ENCODE data around the gene CUL5. TPM values are rescaled to one million over a fixed set of nuclear protein-coding genes. Genes with fewer than 3 reads are reported as not detected.

Gene CUL5
- total and polyA plus RNA-seq, 2 of the 4 experiments (the other 2 are of a cell fraction), result 8.8 to 31.0 TPM

DNA sequence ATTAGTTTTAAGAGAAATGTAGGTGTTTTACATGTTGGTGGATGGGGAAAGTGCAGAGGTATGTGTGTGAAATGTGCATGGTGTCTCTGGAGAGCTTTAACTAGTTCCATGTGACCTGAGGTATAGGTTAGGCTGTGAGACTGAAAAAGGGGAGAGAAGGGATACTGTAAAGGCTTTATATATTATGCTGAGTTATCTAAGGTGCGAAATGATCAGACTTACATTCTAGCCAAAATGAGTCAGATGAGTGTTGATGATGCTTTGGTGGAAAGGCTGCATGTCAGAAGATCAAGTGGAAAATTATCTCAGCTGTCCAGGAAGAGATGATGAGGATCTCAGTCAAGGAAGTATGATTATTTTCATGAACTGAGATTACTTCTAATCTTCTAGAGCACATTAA is 128.5 kb downstream of the CUL5 start:
- H2AK5ac ChIP-seq (ENCODE audit: low read depth, low read length), result no peak overlapping the region
- BruUV-seq (replicated peaks), result no TSS peak
- no peaks in the 10 kb centered on the region for H3K4me1 ChIP-seq (ENCODE audit: control insufficient read depth, insufficient read depth, low read length)
- ATAC-seq (ENCODE audit: low read depth) (no peak), DNase-seq (no peak)
- no peak for TF ChIP-seq SMC3 (IDR thresholded peaks at IDR 0.05; ENCODE audit: low read depth, low read length)
- H2AK9ac ChIP-seq (replicated peaks; ENCODE audit: low read depth, low read length, poor library complexity), result no peak overlapping the region
- no peak overlapping the region for H2AFZ ChIP-seq (replicated peaks; ENCODE audit: low read length, poor library complexity)
- no peak overlapping the region for H2BK20ac ChIP-seq (ENCODE audit: low read depth, low read length)
- no peak overlapping the region for H4K91ac ChIP-seq (ENCODE audit: insufficient read depth, low read depth, low read length)
- intact Hi-C loops (cut with micrococcal nuclease), result no loop called here
- H3K9me3 ChIP-seq (ENCODE audit: control insufficient read depth, insufficient read depth, low read length), result no peaks in the 10 kb centered on the region
- no peak overlapping the region for H4K5ac ChIP-seq (ENCODE audit: low read depth, low read length)
- H3K27me3 ChIP-seq (ENCODE audit: control insufficient read depth, insufficient read depth, low read length), result no peaks in the 10 kb centered on the region
- H3K4me3 ChIP-seq (ENCODE audit: insufficient read depth, low read depth, low read length), result no peak overlapping the region
- no peak overlapping the region for H3K56ac ChIP-seq (ENCODE audit: extremely low read depth, insufficient read depth, low read length)
- H2BK15ac ChIP-seq (ENCODE audit: low read depth, low read length), result no peak overlapping the region
- H3K79me1 ChIP-seq (ENCODE audit: low read depth in 1 of 2, low read length in 2 of 2), result peaks cover 0 to 8% of the 10 kb centered on the region in 2 experiments; a peak in 2 of 4 replicates
- POLR2A ChIA-PET (ENCODE audit: unreplicated experiment), result no interaction called here
- H3K9ac ChIP-seq (ENCODE audit: low read depth, low read length), result no peak overlapping the region
- H3K14ac ChIP-seq (replicated peaks; ENCODE audit: low read depth, low read length), result no peak overlapping the region
- no peak overlapping the region for H4K8ac ChIP-seq (ENCODE audit: low read depth in 2 of 2, low read length in 2 of 2)
- no peaks in the 10 kb centered on the region for H4K20me1 ChIP-seq (ENCODE audit: insufficient read depth, low read length)
- CTCF ChIA-PET, result no interaction called here
- no peak overlapping the region for H3K4ac ChIP-seq (ENCODE audit: low read depth, low read length)
- no peak overlapping the region for H2BK120ac ChIP-seq (ENCODE audit: low read depth, low read length)
- H3K9me1 ChIP-seq (ENCODE audit: insufficient read depth, low read length), result peaks cover 2% of the 10 kb centered on the region; the same call in 1 of the 2 replicates
- H3K27ac ChIP-seq (ENCODE audit: insufficient read depth, low read length), result no peak overlapping the region
- H3K36me3 ChIP-seq (ENCODE audit: control insufficient read depth, insufficient read depth, low read length), result peaks cover 10% of the 10 kb centered on the region
- no peak overlapping the region for H3K18ac ChIP-seq (ENCODE audit: low read depth, low read length)
- H3K4me2 ChIP-seq (ENCODE audit: low read depth, low read length), result no peak overlapping the region
- in situ Hi-C loops (cut with MboI; ENCODE audit: low sequenced_read_pairs), result no loop called here
- dilution Hi-C loops (cut with HindIII; ENCODE audit: low sequenced_read_pairs, unreplicated experiment), result no loop called here
- 100% methylated on average over 1 of the region's 1 CpG; no CpG with 5 or more reads in 1 of the 2 experiments for WGBS, 2 experiments (ENCODE audit: extremely low coverage in 2 of 2, insufficient read length in 1 of 2)
- H2BK5ac ChIP-seq (ENCODE audit: low read depth, low read length, poor library complexity, severe bottlenecking), result no peak overlapping the region
- no peak overlapping the region for H3K23ac ChIP-seq (ENCODE audit: low read depth, low read length)
